C4-2B (cell line): ENCODE results near the gene UBN1.

Source experiments
- H3K27ac ChIP-seq: fragments of 450-650 bp; 2 replicates; pipeline ENCODE4 v1.5.1; 2017
- CTCF ChIP-seq: fragments of 450-650 bp; conservative IDR thresholded peaks from 2 replicates; pipeline ENCODE4 v1.5.1; 2017; ENCODE audit warnings: mild to moderate bottlenecking
- ZFX ChIP-seq: fragments of 450-650 bp; IDR thresholded peaks from 2 replicates; pipeline ENCODE4 v1.6.1; 2017

UBN1 gene

DNA sequence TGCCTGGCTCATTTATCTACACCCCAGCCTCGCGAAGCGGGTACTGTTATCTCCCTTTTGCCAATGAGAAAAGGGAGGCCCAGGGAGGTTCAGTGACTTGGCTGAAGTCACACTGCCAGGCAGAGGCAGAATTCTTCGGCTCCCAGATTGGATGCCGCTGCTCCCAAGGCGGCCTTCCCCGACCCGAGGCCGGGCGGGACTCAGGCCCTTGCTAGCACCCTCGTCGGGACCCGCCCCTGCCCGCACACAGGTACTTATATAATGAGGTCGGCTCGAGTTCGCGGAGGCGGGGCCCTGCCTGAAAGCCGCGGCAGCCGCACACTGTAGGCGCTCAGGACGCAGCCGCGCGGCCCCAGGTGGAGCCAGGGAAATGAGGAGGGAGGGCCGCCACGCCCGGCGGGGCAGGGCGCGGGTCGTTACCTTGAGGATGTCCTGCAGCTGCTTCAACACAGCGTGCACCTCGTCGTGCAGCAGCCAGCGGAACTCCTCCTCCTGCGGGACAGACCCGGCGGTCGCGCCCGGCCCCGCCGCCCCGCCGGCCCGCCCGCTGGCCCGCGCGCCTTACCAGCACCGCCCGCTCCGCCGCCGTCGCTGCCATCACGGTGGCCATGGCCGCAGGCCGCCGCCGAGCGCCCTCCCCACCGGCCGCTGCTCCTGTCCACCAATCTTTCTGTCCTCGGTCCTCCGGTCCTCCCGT is 45.2 kb upstream of the UBN1 start, which contains the start of gene ROGDI:
Gene ROGDI (minus strand): TSS at position 672 of the 697 bp plus-strand sequence. CDS start 62 bp downstream, at position 610.
- H3K27ac ChIP-seq: peak within 1 kb of the TSS; percentile 83
- TF ChIP-seq CTCF: no peak
- peak; percentile 23; the same call in 1 of the 2 replicates for TF ChIP-seq ZFX

DNA sequence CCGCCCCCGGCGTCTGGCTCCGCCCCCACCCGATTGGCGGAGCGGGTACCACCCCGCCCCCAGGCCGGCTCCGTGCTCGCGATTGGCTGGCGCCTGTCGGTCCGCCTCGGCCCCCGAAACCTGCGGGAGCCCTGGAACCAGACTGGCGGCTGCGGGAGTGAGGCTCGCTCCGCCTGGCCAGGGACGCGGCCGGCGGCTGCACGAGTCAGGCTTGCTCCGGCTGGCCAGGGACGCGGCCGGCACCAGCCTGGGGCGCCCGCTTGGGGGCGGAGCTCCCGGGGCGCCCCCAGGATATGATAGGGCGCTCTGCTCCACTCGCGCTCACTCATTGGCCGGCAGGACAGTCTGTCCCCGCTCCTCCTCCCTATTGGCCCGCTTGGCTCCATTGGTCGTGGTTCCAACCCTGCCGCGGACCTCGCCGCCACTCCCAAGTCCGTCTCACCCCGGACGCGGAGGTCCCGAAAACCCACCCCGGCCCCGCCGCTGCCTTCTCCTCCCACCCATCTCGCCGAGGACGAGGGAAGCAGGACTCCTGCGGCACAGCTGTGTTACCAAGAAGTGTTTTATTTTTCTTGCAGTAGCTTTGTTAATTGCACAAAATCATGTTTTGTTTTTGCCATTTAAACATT is 44.5 kb upstream of the UBN1 start:
- H3K27ac ChIP-seq: peak overlapping the region; percentile 83
- TF ChIP-seq ZFX (no peak), CTCF (no peak)

DNA sequence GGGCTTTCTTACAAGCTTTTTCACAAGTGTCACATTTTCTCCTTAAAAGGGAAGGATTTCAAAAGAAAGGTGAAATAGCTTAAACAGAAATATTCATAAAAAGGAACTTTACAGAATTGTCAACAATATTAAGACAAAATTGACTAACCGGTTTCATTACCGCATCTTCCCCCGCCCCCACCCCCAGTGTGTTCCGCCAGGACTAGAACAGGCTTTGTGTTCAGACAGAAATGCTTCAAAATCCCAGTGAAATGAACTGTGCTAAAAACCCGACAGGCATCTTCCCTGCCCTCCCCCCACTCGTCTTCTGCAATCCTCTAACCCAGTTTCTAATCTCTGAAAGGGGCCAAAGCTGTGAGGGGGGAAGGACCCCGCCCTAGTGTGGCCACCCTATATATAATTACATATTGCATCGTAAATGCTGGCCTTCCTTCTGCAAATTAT is 43.9 kb upstream of the UBN1 start:
- H3K27ac ChIP-seq: peak overlapping the region; percentile 83; the same call in 1 of the 2 replicates
- TF ChIP-seq CTCF (no peak), ZFX (no peak)

- H3K27ac ChIP-seq: no peak overlapping the region
- TF ChIP-seq CTCF (no peak), ZFX (no peak)
Observed at GRCh38 chr16:4803898-4804762, 43.2 kb upstream of the UBN1 start.

DNA sequence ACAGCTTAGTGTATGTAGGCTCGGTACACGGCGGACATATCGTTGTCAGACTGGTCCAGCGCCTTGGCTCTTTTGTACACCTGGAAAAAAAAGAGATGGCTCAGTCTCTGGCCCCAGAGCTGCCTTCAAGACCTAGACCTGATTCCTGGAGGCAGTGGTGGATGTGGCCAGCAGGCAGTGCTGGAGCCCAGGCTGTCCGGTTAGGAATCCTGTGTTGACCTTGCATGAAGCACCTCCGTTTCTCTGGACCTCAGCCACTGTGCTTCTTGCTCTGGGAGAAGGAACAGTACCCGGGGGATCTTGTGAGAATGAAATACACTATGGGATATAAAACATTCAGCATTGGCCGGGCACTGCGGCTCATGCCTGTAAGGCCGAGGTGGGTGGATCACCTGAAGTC is 42.0 kb upstream of the UBN1 start:
- no peak for TF ChIP-seq ZFX
- TF ChIP-seq CTCF: no peak
- H3K27ac ChIP-seq: no peak overlapping the region

DNA sequence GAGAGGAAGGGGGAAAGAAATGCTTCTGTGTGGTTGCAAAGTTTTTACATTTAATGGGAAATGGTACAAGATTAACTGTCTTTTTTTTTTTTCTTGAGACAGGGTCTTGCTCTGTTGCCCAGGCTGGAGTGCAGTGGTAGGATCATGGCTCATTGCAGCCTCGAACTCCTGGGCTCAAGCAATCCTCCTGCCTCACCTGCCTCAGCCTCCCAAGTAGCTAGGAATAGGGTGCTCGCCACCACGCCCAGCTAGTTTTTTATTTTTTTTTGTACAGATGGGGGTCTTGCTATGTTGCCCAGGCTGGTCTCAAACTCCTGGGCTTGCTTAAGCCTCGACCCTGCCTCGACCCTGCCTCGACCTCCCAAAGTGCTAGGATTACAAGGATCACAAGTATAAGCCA is 41.0 kb upstream of the UBN1 start:
- TF ChIP-seq ZFX (no peak), CTCF (no peak)

More for the DNA sequence above, 41.0 kb upstream of the UBN1 start:
- no peak overlapping the region for H3K27ac ChIP-seq
